Endothelial cell of umbilical vein (primary cell): ENCODE data around the gene LCE4A. TPM values are rescaled to one million over a fixed set of nuclear protein-coding genes. Genes with fewer than 3 reads are reported as not detected.

Source experiments
- BruUV-seq: library from RNA; stranded (reverse); fragments of 400-500 nt; replicated peaks from 2 replicates; lab custom pipeline; 2021; lab: Mats Ljungman, UMichigan
- CTCF ChIA-PET: fragments of 300-600, 350-600 bp; sonication (Branson Sonifier 250); formaldehyde crosslinking; loops from one replicate; lab custom pipeline; 2021; ENCODE audit warnings: antibody characterized with exemption, inconsistent platforms; lab: Charles Lee
- POLR2A ChIA-PET: fragments of 300-600, 350-600 bp; sonication (Branson Sonifier 250); formaldehyde crosslinking; loops from one replicate; lab custom pipeline; 2021; ENCODE audit warnings: antibody characterized with exemption, inconsistent platforms; lab: Charles Lee
- DNase-seq: peaks from one replicate; pipeline ENCODE4 v3.0.0-alpha.2; 2011; ENCODE audit warnings: low read depth, low spot score
- FAIRE-seq: peaks from 2 replicates; lab custom pipeline; 2011; peaks lifted over from hg19 to GRCh38; lab: Jason Lieb, UNC
- H2AFZ ChIP-seq: 2 replicates; pipeline ENCODE4 v1.6.0; 2012; ENCODE audit warnings: low read depth, low read length, control low read depth, inconsistent platforms
- H3K27ac ChIP-seq: 2 replicates; pipeline ENCODE4 v1.5.1; 2011; ENCODE audit warnings: low read depth, mild to moderate bottlenecking, control low read depth, low read length, moderate library complexity; ENCODE audit not compliant: insufficient read depth
- H3K27me3 ChIP-seq, 2 experiments: 2 replicates each; pipeline versions ENCODE4 v1.6.0 to v1.6.1; 2011; ENCODE audit warnings: low read length in 2 of 2, mixed read lengths in 1 of 2; ENCODE audit not compliant: control insufficient read depth in 2 of 2, insufficient read depth in 2 of 2
- H3K36me3 ChIP-seq, 2 experiments: 2 replicates in 1 of 2; 3 replicates in 1 of 2; pipeline ENCODE4 v1.5.1; 2011; ENCODE audit warnings: low read length in 2 of 2, mild to moderate bottlenecking in 1 of 2, moderate library complexity in 1 of 2; ENCODE audit not compliant: control insufficient read depth in 2 of 2, insufficient read depth in 2 of 2; ENCODE audit errors: extremely low read depth in 1 of 2
- H3K4me1 ChIP-seq: 3 replicates; pipeline ENCODE4 v1.5.1; 2011; ENCODE audit warnings: mild to moderate bottlenecking, low read length; ENCODE audit not compliant: control insufficient read depth, insufficient read depth; ENCODE audit errors: extremely low read depth
- H3K4me2 ChIP-seq: 2 replicates; pipeline ENCODE4 v1.6.1; 2011; ENCODE audit warnings: low read length, control low read depth, mixed read lengths; ENCODE audit not compliant: insufficient read depth
- H3K4me3 ChIP-seq, 3 experiments: fragments of 200-600 bp in 1 of 3; sonication (generic), shearing (Covaris generic) in 1 of 3; replicated peaks in 1 of 3; 2 replicates each; pipeline ENCODE4 v1.5.1; 2011 to 2016; ENCODE audit warnings: control low read depth in 3 of 3, low read length in 3 of 3, mild to moderate bottlenecking in 2 of 3, inconsistent platforms in 1 of 3, low read depth in 1 of 3, moderate library complexity in 1 of 3; ENCODE audit not compliant: insufficient read depth in 1 of 3
- H3K79me2 ChIP-seq: 2 replicates; pipeline ENCODE4 v1.6.0; 2012; ENCODE audit warnings: low read length, inconsistent platforms; ENCODE audit not compliant: control insufficient read depth, insufficient read depth
- H3K9ac ChIP-seq: replicated peaks from 2 replicates; pipeline ENCODE3; 2011; ENCODE audit warnings: low read length, control low read depth; ENCODE audit not compliant: insufficient read depth; ENCODE audit errors: extremely low read depth
- H3K9me1 ChIP-seq: replicated peaks from 3 replicates; pipeline ENCODE4 v1.6.0; 2011; ENCODE audit warnings: mild to moderate bottlenecking, low read length; ENCODE audit not compliant: control insufficient read depth, insufficient read depth; ENCODE audit errors: extremely low read depth
- H3K9me3 ChIP-seq: replicated peaks from 2 replicates; pipeline ENCODE4 v1.5.1; 2012; ENCODE audit warnings: low read length, inconsistent platforms; ENCODE audit not compliant: control insufficient read depth, insufficient read depth
- H4K20me1 ChIP-seq: replicated peaks from 2 replicates; pipeline ENCODE3; 2011; ENCODE audit warnings: mild to moderate bottlenecking, low read length; ENCODE audit not compliant: control insufficient read depth, insufficient read depth; ENCODE audit errors: extremely low read depth
- EZH2 ChIP-seq: IDR thresholded peaks from 2 replicates; pipeline ENCODE4 v1.6.1; 2012; ENCODE audit warnings: borderline replicate concordance, low read depth, mild to moderate bottlenecking, moderate library complexity, low read length, inconsistent platforms; ENCODE audit not compliant: severe bottlenecking
- FOS ChIP-seq: IDR thresholded peaks from 2 replicates; pipeline ENCODE4 v1.6.1; 2011; ENCODE audit warnings: mild to moderate bottlenecking, low read length, moderate library complexity, borderline replicate concordance; ENCODE audit not compliant: insufficient read depth
- GATA2 ChIP-seq: IDR thresholded peaks from 2 replicates; pipeline ENCODE4 v1.7.0; 2011; ENCODE audit warnings: low read depth, mild to moderate bottlenecking, moderate library complexity, mixed read lengths, low read length; ENCODE audit not compliant: insufficient read length, insufficient read depth
- JUN ChIP-seq: IDR thresholded peaks from 2 replicates; pipeline ENCODE4 v1.6.1; 2011; ENCODE audit warnings: borderline replicate concordance, low read depth; ENCODE audit not compliant: insufficient read length, insufficient read depth
- MYC ChIP-seq: IDR thresholded peaks from one replicate; pipeline ENCODE4 v1.6.1; 2011; ENCODE audit warnings: mild to moderate bottlenecking, low read depth, low read length
- POLR2A ChIP-seq: IDR thresholded peaks from 2 replicates; pipeline ENCODE4 v1.6.1; 2012; ENCODE audit warnings: low read depth, mild to moderate bottlenecking, control low read depth, low read length
- POLR2AphosphoS5 ChIP-seq: IDR thresholded peaks from 2 replicates; pipeline ENCODE4 v1.6.1; 2012; ENCODE audit warnings: low read depth, mild to moderate bottlenecking, control low read depth, low read length, moderate library complexity; ENCODE audit not compliant: insufficient read depth
- dilution Hi-C: fragments of 300-500 bp; cut with MboI; formaldehyde crosslinking; loops from one replicate; pipeline ENCODE4 v1.15.0; 2019; ENCODE audit warnings: low sequenced_read_pairs; ENCODE audit not compliant: extremely low pct_ligation_motif_present
- intact Hi-C: fragments of 100-400 bp; cut with micrococcal nuclease; formaldehyde crosslinking; loops from one replicate; pipeline ENCODE4 v1.10.0; 2022
- polyA plus RNA-seq, 4 experiments: library from polyadenylated mRNA; depleted of rRNA in 3 of 4; stranded (reverse) in 3 of 4; unstranded in 1 of 4; fragments of >200 nt; gene quantifications; 2 replicates each; pipeline versions ENCODE4 v1.2.1 to v1.2.3, GENCODE V29; 2011 to 2012; ENCODE audit warnings: missing spikeins in 1 of 4
- total RNA-seq: library from RNA; stranded (reverse); gene quantifications from 2 replicates; pipeline ENCODE4 v1.2.3, GENCODE V29; 2021
- TF ChIP-seq, protein P1 (sequence below), 2 donors: IDR thresholded peaks; 1 replicate in 1 of 2; 2 replicates in 1 of 2; pipeline ENCODE4 v1.5.1; 2011; ENCODE audit warnings: low read length in 2 of 2, mild to moderate bottlenecking in 2 of 2, moderate library complexity in 2 of 2, control low read depth in 1 of 2, inconsistent platforms in 1 of 2, low read depth in 1 of 2; ENCODE audit not compliant: insufficient read depth in 1 of 2; ENCODE audit errors: extremely low read depth in 1 of 2
- TF ChIP-seq, protein P2 (sequence below): IDR thresholded peaks from 2 replicates; pipeline ENCODE4 v1.6.1; 2011; ENCODE audit not compliant: insufficient read depth, insufficient read length

LCE4A gene
- total and polyA plus RNA-seq, 2 donors (not counting 3 experiments of a cell fraction or from before 2014, with no cell fraction given): not detected

DNA sequence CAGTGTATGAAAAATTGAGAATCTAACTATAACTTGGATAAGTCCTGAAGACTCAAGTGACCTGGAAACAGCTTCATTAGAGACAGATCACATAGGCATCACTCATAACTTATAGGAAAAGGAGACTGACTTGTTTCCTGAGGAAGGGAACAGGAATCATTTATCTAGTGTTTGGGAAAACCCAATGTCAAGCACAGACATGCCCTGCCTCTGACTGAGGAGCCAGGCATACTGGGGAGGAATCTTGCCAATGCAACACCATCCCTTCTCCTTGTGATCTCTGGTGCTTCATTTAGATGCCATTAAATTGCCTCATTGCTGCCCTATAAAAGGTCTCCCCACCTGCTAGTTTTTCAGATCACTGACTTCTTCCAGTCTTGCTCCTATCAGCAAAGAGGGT is 10.3 kb downstream of the LCE4A start:
- H3K27me3 ChIP-seq: no peaks in the 10 kb centered on the region
- CTCF ChIA-PET: no interaction called here
- no peak overlapping the region for H3K27ac ChIP-seq
- FAIRE-seq (no peak), DNase-seq (no peak)
- H3K79me2 ChIP-seq: no peaks in the 10 kb centered on the region
- no peaks in the 10 kb centered on the region for H4K20me1 ChIP-seq
- POLR2A ChIA-PET: no interaction called here
- H3K9me1 ChIP-seq: no peaks in the 10 kb centered on the region
- TF ChIP-seq POLR2AphosphoS5: no peak
- TF ChIP-seq JUN: no peak
- TF ChIP-seq, protein P1, sequence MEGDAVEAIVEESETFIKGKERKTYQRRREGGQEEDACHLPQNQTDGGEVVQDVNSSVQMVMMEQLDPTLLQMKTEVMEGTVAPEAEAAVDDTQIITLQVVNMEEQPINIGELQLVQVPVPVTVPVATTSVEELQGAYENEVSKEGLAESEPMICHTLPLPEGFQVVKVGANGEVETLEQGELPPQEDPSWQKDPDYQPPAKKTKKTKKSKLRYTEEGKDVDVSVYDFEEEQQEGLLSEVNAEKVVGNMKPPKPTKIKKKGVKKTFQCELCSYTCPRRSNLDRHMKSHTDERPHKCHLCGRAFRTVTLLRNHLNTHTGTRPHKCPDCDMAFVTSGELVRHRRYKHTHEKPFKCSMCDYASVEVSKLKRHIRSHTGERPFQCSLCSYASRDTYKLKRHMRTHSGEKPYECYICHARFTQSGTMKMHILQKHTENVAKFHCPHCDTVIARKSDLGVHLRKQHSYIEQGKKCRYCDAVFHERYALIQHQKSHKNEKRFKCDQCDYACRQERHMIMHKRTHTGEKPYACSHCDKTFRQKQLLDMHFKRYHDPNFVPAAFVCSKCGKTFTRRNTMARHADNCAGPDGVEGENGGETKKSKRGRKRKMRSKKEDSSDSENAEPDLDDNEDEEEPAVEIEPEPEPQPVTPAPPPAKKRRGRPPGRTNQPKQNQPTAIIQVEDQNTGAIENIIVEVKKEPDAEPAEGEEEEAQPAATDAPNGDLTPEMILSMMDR (IDR thresholded peaks at IDR 0.05; ENCODE audit: extremely low read depth in 1 of 2, insufficient read depth in 1 of 2, low read depth in 1 of 2, low read length in 2 of 2): no peak
- TF ChIP-seq EZH2: no peak
- TF ChIP-seq POLR2A: no peak
- no peak for TF ChIP-seq MYC
- no peak for TF ChIP-seq FOS
- TF ChIP-seq, protein P2, sequence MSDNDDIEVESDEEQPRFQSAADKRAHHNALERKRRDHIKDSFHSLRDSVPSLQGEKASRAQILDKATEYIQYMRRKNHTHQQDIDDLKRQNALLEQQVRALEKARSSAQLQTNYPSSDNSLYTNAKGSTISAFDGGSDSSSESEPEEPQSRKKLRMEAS: no peak
- TF ChIP-seq GATA2: no peak
- dilution Hi-C loops: no loop called here
- intact Hi-C loops: no loop called here
- H3K9ac ChIP-seq: no peak overlapping the region
- no peak overlapping the region for H3K4me2 ChIP-seq
- no TSS peak for BruUV-seq
- H3K36me3 ChIP-seq: no peaks in the 10 kb centered on the region
- peaks cover 2% of the 10 kb centered on the region for H3K9me3 ChIP-seq
- no peaks in the 10 kb centered on the region for H3K4me1 ChIP-seq
- no peak overlapping the region for H3K4me3 ChIP-seq
- no peak overlapping the region for H2AFZ ChIP-seq
